Stimulated activated effector memory CD8-positive, alpha-beta T cell treated with anti-CD3 and anti-CD28 coated beads, Interleukin-12 subunit alpha, Interleukin-12 subunit beta, amount 100 ng/mL, for 72 hours (primary cell): Measurements from ENCODE around the gene PCED1B.
"Not testable (repeated sequence)": the region's sequence is repeated elsewhere in the genome, so short reads cannot be mapped to it uniquely, and the experiment has no call there.

ENCODE experiments used
- ATAC-seq: fragments of 150-1000 bp; cut with Tn5 transposase; 2 replicates; pipeline ENCODE4 v1.10.0; 2021
- DNase-seq, 2 donors: peaks; one replicate each; pipeline ENCODE4 v3.0.0; 2021 to 2022; ENCODE audit warnings: low spot score in 2 of 2
- H3K27ac Mint-ChIP-seq: one replicate; pipeline ENCODE4 v1.8.0; 2022; ENCODE audit warnings: mild to moderate bottlenecking, mixed read lengths
- H3K36me3 Mint-ChIP-seq: one replicate; pipeline ENCODE4 v1.8.0; 2022; ENCODE audit warnings: mild to moderate bottlenecking, mixed read lengths
- H3K4me1 Mint-ChIP-seq: one replicate; pipeline ENCODE4 v1.8.0; 2022; ENCODE audit warnings: mixed read lengths
- H3K4me3 Mint-ChIP-seq: one replicate; pipeline ENCODE4 v1.8.0; 2022; ENCODE audit warnings: mild to moderate bottlenecking, mixed read lengths
- H3K9me3 Mint-ChIP-seq: one replicate; pipeline ENCODE4 v1.8.0; 2022; ENCODE audit warnings: mixed read lengths

The PCED1B gene

GRCh38 chr12:47054659-47055058, 24.8 kb upstream of the PCED1B start:
- ATAC-seq, result no peak
- no peak for DNase-seq
- H3K27ac Mint-ChIP-seq, result no peak overlapping the region
- H3K4me3 Mint-ChIP-seq, result no peak overlapping the region
- no peaks in the 10 kb centered on the region for H3K4me1 Mint-ChIP-seq
- peaks cover 12% of the 10 kb centered on the region for H3K9me3 Mint-ChIP-seq
- H3K36me3 Mint-ChIP-seq, result no peaks in the 10 kb centered on the region

- H3K9me3 Mint-ChIP-seq, result peaks cover 12% of the 10 kb centered on the region
- not testable (repeated sequence) for H3K27ac Mint-ChIP-seq, ATAC-seq, H3K4me1 Mint-ChIP-seq, H3K4me3 Mint-ChIP-seq, DNase-seq, H3K36me3 Mint-ChIP-seq
These were observed 23.6 kb upstream of the PCED1B start for GRCh38 chr12:47055856-47056255.

- H3K4me3 Mint-ChIP-seq, ATAC-seq, H3K36me3 Mint-ChIP-seq, H3K27ac Mint-ChIP-seq, H3K9me3 Mint-ChIP-seq, H3K4me1 Mint-ChIP-seq, DNase-seq: not testable (repeated sequence)
These were observed 22.5 kb upstream of the PCED1B start for GRCh38 chr12:47056944-47057343.

GRCh38 chr12:47058640-47059039, 20.8 kb upstream of the PCED1B start:
- H3K9me3 Mint-ChIP-seq, ATAC-seq, H3K27ac Mint-ChIP-seq, H3K36me3 Mint-ChIP-seq, H3K4me1 Mint-ChIP-seq, DNase-seq, H3K4me3 Mint-ChIP-seq: not testable (repeated sequence)

GRCh38 chr12:47065546-47065945, 13.9 kb upstream of the PCED1B start:
- Mint-ChIP-seq H3K4me1 (peaks cover 22% of the 10 kb centered on the region), H3K36me3 (no peaks in the 10 kb centered on the region), H3K27ac (peak overlapping the region; percentile 37), H3K9me3 (no peaks in the 10 kb centered on the region), H3K4me3 (no peak overlapping the region)
- DNase-seq (no peak), ATAC-seq (no peak)

GRCh38 chr12:47066278-47067025, 13.0 kb upstream of the PCED1B start:
- Mint-ChIP-seq H3K9me3 (no peaks in the 10 kb centered on the region), H3K36me3 (no peaks in the 10 kb centered on the region), H3K4me1 (peaks cover 28% of the 10 kb centered on the region), H3K4me3 (peak overlapping the region; percentile 40), H3K27ac (peak overlapping the region; percentile 91)
- no peak for DNase-seq
- ATAC-seq, result peak; percentile 95

- peak overlapping the region; percentile 40 for H3K4me3 Mint-ChIP-seq
- H3K4me1 Mint-ChIP-seq, result peaks cover 28% of the 10 kb centered on the region
- ATAC-seq (peak; percentile 89), DNase-seq (peak in 1 of 2 donors; percentile 70)
- no peaks in the 10 kb centered on the region for H3K36me3 Mint-ChIP-seq
- peak overlapping the region; percentile 91 for H3K27ac Mint-ChIP-seq
- no peaks in the 10 kb centered on the region for H3K9me3 Mint-ChIP-seq
These were observed 12.2 kb upstream of the PCED1B start for GRCh38 chr12:47067176-47067575.

GRCh38 chr12:47067771-47068431, 11.5 kb upstream of the PCED1B start:
- no peaks in the 10 kb centered on the region for H3K9me3 Mint-ChIP-seq
- DNase-seq, result no peak
- H3K36me3 Mint-ChIP-seq, result no peaks in the 10 kb centered on the region
- peaks cover 28% of the 10 kb centered on the region for H3K4me1 Mint-ChIP-seq
- H3K27ac Mint-ChIP-seq, result peak overlapping the region; percentile 91
- no peak for ATAC-seq
- no peak overlapping the region for H3K4me3 Mint-ChIP-seq

GRCh38 chr12:47068539-47068938, 10.9 kb upstream of the PCED1B start:
- ATAC-seq (no peak), DNase-seq (no peak)
- Mint-ChIP-seq H3K4me3 (no peak overlapping the region), H3K9me3 (no peaks in the 10 kb centered on the region), H3K27ac (no peak overlapping the region), H3K4me1 (peaks cover 28% of the 10 kb centered on the region), H3K36me3 (no peaks in the 10 kb centered on the region)

- DNase-seq (no peak), ATAC-seq (no peak)
- Mint-ChIP-seq H3K9me3 (no peaks in the 10 kb centered on the region), H3K4me1 (peaks cover 28% of the 10 kb centered on the region), H3K36me3 (no peaks in the 10 kb centered on the region), H3K4me3 (no peak overlapping the region), H3K27ac (no peak overlapping the region)
These were observed 9.1 kb upstream of the PCED1B start for GRCh38 chr12:47070310-47070709.

- ATAC-seq (no peak), DNase-seq (no peak)
- Mint-ChIP-seq H3K4me3 (no peak overlapping the region), H3K27ac (no peak overlapping the region), H3K36me3 (no peaks in the 10 kb centered on the region), H3K4me1 (peaks cover 28% of the 10 kb centered on the region), H3K9me3 (no peaks in the 10 kb centered on the region)
These were observed 8.1 kb upstream of the PCED1B start for GRCh38 chr12:47071241-47071852.

- no peaks in the 10 kb centered on the region for H3K9me3 Mint-ChIP-seq
- peaks cover 27% of the 10 kb centered on the region for H3K4me1 Mint-ChIP-seq
- peaks cover 4% of the 10 kb centered on the region for H3K36me3 Mint-ChIP-seq
- no peak for ATAC-seq
- H3K27ac Mint-ChIP-seq, result no peak overlapping the region
- no peak overlapping the region for H3K4me3 Mint-ChIP-seq
- no peak for DNase-seq
These were observed 5.5 kb upstream of the PCED1B start for GRCh38 chr12:47073951-47074350.

- no peaks in the 10 kb centered on the region for H3K9me3 Mint-ChIP-seq
- H3K4me3 Mint-ChIP-seq, result no peak overlapping the region
- H3K4me1 Mint-ChIP-seq, result peaks cover 32% of the 10 kb centered on the region
- no peak overlapping the region for H3K27ac Mint-ChIP-seq
- ATAC-seq (no peak), DNase-seq (no peak)
- peaks cover 9% of the 10 kb centered on the region for H3K36me3 Mint-ChIP-seq
These were observed 4.7 kb upstream of the PCED1B start for GRCh38 chr12:47074757-47075156.

- H3K4me3 Mint-ChIP-seq, result no peak overlapping the region
- DNase-seq, result no peak
These were observed 4.0 kb upstream of the PCED1B start for GRCh38 chr12:47075192-47076084.

More at GRCh38 chr12:47075192-47076084, 4.0 kb upstream of the PCED1B start:
- no peak for ATAC-seq
- Mint-ChIP-seq H3K4me1 (peaks cover 35% of the 10 kb centered on the region), H3K36me3 (peaks cover 13% of the 10 kb centered on the region), H3K9me3 (no peaks in the 10 kb centered on the region), H3K27ac (no peak overlapping the region)
